HG03097 (cell line): Measurements from ENCODE around the gene HSF4.

Experiments used
- ATAC-seq: cut with Tn5 transposase; IDR thresholded peaks from one replicate; pipeline ENCODE4 v1.9.1; 2021; ENCODE audit not compliant: unreplicated experiment, low FRiP score

The HSF4 gene

GRCh38 chr16:67216612-67217490, 52.3 kb downstream of the HSF4 start:
- no peak for ATAC-seq
